HG03025 (cell line): ENCODE data around the gene TAF1A.

ENCODE experiments used
- ATAC-seq: cut with Tn5 transposase; IDR thresholded peaks from one replicate; pipeline ENCODE4 v1.9.1; 2021; ENCODE audit warnings: mild to moderate bottlenecking, moderate library complexity; ENCODE audit not compliant: unreplicated experiment, low FRiP score

The TAF1A gene

DNA sequence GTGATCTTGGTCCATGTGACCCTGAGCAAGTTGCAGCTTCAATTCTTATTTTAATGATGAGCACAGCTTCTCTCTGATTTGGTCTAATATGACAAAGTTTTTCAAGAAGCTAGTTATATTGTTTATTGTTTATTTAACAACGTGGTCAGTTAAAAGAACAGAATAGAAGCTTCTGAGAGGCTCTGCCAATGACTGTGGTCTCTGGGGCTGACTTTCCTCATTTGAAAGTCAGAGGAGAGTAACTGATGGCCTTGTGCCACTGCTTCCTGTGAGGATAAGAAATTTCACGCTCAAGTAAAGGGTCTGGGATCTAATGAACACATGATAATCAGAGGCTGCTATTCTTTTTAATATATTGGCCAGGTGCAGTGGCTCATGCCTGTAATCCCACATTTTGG, 49.1 kb downstream of the TAF1A start:
- no peak for ATAC-seq

DNA sequence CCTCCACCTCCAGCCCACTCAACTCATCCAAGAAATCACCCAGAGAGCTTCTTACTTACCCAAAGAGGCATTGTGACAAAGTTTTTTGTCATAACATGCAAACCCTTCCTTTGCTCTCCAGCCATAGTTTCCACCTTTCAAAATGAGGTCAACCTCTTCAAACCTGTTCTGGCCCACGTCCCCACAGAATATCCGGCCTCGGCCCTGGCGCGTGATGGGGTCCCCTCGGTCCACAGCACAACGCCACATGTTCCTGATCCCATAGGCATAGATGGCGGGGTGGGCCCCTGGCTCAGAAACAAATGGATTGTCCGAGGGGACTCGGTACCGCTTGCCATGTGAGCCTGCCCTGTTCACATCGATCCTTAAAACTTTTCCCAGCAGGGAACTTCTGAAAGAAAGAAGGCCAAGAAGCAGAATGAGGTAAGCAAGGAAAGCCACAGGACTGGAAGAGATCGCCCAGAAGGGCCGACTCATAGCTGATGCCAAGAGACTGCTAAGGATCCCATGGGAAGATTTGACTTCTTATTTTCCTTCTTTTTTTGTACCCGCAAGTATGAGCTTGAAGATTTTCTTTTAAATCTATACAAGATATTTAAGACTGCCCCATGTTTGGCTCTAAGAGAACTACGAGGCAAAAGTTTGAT, 49.7 kb downstream of the TAF1A start:
- no peak for ATAC-seq

DNA sequence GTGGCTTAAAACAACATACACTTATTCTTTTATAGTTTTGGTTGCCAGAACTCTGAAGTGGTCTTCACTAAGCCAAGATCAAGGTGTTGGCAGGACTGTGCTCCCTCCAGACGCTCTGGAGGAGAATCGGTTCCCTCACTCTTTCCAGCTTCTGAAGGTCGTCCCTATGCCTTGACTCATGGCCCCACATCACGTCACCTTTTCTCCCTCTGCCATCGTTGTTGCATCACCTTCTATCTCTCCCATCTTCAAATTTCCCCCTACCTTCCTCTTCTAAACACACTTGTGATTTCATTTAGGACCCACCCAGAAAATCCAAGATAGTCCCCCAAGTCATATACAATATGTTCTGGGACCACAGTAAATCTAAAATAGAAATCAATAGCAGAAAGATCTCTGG, 54.3 kb downstream of the TAF1A start:
- ATAC-seq: no peak

DNA sequence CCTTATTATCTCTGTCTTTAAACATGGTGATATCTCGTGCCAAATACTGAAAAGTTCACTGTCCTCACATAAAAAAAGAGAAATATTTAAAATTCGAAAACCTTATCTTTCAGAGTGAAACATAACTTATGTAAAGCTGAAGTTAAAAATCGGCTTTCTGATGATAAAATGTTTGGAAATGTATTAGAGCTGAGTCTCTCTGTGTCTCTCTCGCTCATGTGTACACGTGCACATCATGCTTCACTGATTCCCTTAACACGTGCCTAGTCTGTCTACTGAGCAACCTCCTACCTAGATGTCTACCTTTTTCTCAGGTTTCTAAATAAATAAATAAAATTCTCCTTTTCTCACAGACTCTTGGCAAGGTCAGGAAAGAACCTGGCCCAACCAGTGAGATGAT, 58.9 kb downstream of the TAF1A start:
- no peak for ATAC-seq

DNA sequence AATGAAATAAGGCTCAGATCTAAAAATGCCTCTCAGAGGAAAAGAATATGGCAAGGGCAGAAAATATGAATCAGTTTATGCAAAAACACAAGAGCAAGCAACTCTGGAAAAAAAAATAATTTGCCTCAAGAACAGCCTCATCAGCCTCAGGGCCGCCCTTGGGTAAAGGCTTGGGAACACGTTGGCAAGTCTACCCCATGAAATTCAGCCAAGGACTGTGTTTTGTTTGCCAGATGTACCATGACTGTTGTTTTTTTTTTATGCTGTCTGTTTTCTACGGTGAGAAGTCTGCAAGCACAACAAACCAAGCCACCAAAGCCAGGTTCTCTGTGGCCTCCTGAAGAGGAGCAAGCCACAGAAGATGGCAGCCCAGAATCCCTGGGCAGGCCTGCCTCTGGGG, 59.8 kb downstream of the TAF1A start:
- ATAC-seq: no peak

DNA sequence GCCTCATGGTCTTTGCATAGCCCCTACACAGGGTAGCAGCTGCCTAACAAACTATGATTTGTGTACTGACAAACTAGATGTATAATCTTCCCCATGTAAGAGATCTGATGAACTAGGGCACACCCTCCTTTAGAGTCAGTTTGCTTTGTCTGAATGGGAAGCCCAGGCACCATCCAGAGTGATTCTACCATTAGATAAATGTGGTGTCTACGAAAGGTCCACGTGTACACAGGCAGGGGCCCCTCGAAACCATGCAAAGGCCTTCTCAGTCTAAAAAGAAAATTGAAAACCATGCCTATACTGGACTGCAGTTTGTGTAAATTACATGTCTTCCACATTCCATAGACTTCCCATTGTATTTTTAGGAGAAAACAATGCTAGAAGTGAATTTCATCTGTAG, 60.6 kb downstream of the TAF1A start:
- ATAC-seq: no peak

DNA sequence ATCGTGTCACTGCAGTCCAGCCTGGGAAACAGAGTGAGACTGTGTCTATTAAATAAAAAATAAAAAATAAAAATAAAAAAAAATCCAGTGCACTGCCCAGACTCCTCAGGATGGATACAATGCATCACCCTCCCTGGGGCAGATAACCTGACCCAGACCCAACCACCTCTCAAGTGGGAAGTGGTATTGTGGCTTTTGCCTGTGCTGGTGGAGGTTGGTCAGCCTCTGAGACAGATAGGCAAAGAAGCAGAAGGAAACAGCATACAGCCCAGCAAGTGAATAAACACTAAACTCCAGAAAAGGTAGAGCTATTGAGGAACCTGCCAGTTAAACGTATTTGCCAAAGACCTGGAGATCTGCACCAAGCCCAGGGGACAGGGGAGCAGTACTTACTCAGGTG, 63.8 kb downstream of the TAF1A start:
- no peak for ATAC-seq

DNA sequence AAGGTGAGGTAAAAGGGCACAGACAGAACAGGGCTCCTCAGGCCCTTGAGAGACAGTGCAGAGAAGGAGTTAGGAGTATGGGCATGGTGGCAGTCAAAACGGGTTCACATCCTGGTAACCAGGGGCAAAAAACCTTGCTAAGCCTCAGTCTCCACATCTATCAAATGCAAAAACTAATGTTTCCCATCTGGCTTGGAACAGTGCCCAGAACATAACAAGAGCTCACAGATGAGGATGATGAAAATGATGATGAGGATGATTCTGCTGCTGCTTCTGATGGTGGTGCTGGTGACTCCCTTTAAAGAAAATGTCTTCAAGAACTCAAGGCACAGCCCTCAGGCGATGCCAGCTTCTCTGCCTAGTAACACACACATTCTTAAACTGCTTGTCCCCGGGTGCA, 65.9 kb downstream of the TAF1A start:
- no peak for ATAC-seq

DNA sequence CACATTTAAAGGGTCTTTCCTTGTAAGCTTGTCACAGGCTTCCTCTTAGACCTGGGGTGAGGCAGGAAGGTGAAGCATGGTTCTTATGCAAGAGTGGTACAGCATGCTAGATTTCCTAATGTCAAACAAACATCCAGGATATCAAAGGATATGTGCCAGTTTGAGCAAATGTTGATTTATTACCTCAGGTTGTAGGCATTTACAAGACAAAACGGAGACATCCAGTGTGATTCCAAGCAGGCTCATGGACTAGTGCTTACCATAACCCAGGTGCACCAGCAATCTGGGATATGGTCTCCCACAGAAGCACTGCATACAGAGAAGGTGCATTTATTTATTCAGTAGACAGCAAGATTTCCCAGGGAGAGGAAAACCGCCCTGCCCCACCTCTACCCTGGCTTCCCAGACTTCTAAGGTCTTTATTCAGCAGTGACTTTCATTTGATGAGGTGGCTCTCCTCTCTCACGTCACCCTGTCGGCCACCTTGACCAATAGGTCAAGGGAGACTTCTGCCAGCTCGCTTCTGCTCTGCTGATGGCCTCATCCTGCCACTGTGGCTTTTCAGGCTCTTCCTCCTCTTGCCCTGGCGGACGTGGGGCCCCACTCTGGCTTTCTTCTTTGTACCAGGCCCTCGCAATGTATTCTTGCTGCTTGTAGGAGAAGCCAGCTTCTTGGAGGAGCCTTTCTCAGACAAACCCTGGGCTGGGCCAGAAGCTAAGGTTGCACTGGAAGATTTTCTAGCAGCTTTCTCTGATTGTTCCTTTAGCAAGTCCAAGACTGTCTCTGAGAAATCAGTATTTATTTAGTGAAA, 67.4 kb downstream of the TAF1A start:
- no peak for ATAC-seq

DNA sequence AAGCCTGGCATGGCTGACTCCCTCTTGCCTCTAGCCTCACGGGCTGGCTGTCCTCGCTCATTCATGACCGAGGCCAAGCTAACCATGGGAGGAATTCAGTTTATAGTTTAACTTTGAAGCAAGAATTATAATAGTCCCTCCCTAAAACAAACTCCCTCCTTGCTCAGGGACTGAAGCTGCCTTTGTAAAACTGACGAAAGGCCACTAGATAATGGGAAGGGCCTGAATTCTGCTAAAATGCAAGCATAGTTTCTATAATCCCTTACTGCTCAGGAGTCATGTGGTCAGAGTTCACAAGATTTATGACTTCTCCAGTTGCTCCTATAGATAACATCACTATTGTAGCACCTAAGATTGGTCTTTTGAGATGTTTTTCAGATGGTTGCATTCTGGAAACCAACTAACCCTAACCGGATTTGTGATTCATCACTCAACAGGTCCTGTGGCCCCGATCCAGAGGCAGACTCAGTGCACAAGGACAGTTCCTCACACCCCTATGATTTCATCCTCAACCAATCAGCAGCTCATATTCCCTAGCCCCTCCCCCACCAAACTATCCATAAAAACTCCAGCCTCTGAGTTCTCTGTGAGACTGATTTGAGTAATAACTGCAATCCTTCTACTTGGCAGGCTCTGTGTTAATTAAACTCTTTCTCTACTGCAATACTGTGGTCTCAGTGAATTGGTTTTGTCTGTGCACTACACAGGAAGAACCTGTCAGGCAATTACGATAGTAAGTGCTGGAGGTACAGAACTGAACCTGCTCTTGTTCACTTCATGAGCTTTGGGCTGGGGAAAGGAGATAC, 68.2 kb downstream of the TAF1A start:
- no peak for ATAC-seq
